CD4-positive, alpha-beta T cell treated with Interleukin-4 for 1 hour (primary cell): ENCODE measurements around the gene MISP.

Source experiments
- DNase-seq, 2 donors: peaks; one replicate each; pipeline ENCODE4 v3.0.0-alpha.2; 2020 to 2022

MISP gene

DNA sequence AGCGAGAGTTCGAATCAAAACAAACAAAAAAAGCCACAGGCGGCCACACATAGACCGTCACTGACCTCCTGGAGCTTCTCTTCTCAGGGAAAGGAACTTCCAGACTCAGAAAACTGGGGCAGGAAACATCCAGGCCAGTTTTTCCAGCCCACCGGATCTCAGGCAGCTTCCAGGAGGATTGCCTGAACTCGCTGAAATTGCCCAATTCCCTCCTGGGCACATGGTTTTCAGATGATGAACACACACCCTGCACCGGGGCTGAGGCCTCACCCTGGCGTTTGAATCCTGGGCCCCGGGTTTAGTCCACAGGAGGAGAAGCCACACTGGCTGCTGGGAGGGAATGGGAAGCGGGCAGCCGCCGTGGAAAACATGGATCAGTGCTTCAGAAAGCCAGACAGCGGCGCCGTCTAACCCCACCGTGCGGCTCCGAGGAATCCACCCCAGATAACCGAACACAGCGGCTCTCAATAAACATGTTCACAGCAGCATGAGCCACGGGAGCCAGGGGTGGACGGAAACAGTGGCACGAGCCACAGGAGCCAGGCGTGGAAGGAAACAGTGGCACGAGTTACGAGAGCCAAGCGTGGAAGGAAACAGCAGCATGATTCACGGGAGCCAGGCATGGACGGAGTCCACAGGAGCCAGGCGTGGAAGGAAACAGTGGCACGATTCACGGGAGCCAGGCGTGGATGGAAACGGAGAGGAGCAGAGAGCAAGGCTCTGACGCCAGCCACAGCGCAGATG, 28.2 kb downstream of the MISP start:
- no peak for DNase-seq

DNA sequence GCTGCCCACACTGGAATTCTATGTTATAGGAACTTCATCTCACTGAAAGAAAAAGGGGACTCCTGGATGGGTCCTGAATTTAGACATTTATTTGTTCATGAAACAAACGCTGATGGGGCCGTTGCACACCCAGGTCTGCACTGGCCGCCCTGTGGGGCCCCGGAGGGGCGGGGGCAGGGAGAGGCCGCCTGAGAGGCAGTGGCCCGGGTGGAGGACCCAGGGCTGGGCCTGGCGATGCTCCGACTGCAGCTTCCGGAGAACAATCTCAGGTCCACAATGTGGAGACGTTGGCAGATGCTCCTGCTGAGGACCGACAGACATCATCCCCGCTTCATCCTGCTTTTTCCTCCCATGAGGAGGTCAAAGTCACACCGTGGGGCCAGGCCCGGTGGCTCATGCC, 30.0 kb downstream of the MISP start:
- DNase-seq = no peak

- DNase-seq = no peak
These were observed 30.9 kb downstream of the MISP start for GRCh38 chr19:781800-782184.

DNA sequence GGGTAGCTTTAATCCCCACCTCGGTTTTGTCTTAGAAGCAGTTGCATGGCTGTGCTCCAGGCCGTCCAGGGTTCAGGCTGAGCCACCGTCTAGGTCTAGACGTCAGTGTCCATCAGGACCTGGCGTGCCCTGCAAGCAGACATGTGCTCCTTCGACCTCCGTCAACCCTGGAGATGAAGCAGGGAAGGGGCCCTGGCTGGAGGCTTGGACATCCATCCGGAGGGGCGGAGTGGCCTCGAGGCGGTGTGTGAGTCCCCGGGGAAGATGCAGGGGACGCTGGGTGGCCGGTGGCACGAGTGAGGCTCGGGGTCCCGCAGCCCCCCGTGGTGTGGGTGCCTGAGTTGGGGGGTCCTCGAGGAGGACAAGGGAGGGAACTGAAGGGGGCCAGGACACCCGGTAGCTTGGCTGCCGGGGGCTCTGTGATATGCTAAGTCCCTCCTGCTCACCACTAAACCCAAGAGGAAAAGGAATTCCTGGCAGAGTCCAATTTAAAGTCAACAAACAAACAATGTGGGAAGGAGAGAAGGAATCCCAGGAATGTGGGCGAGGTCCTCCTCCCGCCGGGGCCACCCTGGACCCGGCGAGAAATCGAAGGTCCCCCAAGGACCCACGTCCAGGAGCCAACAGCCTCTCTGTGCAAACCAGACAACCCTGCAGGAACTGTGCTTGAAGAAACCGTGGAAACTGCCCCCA, 31.4 kb downstream of the MISP start:
- no peak for DNase-seq

- DNase-seq = no peak
These were observed 32.2 kb downstream of the MISP start for GRCh38 chr19:782878-783668.

GRCh38 chr19:784541-784940, 33.6 kb downstream of the MISP start:
- DNase-seq = no peak

DNA sequence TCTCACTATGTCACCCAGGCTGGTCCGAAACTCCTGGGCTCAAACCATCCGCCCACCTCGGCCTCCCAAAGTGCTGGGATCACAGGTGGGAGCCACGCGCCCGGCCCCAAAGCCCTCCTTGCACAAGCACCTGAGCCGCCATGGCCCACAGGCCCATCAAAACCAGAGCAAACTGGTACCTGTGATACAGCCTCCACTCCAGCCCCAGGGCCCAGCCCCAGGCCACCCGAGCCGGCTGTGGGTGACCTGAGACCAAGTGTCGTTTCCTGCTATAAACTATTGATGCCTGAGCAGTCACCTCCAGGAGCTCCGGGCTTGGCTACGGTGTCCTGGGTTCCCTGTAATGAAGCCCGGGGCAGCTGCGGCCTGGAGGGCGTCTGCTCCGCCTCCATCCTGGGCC, 36.6 kb downstream of the MISP start:
- no peak for DNase-seq

DNA sequence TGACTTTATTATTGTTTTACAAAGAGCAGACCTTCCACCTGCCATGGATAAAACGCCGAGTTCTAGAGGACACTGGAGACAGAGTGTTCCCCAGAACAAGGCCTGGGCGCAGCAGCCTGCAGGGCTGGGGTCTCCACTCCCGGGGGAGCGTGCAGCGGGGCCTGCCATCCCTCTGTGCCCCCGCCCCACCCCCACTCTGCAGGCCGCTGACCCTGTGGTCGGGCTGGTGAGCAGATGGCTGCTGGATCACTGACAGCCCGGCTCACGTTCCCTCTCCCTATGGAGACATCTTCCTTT, 37.7 kb downstream of the MISP start:
- no peak for DNase-seq

DNA sequence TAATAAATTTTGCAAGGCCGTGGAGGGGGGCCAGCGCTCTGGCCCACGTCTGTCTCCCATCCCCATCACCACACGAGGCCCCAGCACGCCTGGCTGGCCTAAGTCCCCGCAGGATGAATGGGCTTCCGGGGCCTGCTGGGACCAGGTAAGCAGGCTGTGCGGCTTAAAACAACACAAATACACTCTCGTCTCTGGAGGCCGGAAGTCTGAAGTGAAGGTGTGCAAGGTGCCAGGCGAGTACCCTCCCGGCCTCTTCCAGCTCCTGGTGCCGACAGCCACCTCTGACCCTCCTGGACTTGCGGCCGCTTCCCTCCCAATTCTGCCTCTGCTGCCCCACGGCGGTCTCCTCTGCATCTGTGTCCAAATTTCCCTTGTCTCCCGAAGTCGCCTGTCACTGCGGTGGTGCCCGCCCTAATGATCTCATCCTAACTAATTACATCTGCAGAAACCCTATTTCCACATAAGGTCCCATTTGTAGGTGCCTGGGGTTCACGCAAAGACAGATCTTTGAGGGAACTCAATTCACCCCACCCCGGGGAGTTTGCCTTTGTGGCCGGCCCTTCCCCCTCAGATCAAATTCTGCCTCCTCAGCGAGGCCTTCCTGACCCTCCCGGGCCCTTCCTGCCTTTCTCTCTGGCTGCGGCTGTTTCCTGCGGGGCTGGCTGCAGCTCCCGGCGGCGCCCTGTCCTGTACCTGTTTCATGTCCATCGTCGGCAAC, 38.2 kb downstream of the MISP start:
- peak in 1 of 2 donors; percentile 28 for DNase-seq

DNA sequence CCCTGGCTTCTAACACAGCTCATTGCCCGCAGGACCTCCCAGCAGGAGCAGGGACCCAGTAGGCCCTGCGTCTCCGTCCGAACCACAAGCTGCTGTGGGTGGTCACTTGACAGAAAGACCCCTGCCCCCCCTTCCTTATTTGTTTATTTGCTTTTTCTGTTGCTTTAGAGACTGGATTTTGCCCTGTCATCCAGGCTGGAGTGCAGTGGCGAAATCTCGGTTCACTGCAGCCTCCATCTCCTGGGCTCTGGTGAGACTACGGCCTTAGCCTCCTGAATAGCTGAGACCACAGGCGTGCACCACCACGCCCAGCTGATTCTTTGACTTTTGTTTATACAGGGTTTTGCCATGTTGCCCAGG, 38.8 kb downstream of the MISP start:
- no peak for DNase-seq

DNA sequence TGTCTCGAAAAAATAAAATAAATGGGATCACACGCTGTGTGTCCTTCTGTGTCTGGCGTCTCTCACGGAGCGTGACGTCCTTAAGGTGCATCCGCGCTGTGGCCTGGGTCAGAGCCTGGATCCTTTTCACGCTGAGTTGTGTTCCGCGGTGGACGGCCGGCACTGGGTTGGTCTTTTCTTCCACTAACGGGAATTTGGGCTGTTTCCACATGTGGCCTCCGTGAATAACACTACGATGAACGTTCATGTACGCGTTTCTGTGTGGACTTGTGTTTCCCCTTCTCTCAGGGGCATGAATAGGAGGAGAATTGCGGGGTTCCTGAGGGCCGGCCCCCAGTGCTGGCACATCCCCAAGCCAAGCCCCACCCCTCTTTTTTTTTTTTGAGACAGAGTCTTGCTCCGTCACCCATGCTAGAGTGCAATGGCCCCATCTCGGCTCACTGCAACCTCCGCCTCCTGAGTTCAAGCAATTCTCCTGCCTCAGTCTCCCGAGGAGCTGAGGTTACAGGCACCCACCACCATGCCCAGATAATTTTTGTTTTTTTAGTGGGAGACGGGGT, 40.2 kb downstream of the MISP start:
- no peak for DNase-seq

- DNase-seq = no peak
These were observed 40.8 kb downstream of the MISP start for GRCh38 chr19:791567-792305.

GRCh38 chr19:792306-792885, 41.5 kb downstream of the MISP start:
- no peak for DNase-seq

- DNase-seq = no peak
These were observed 42.9 kb downstream of the MISP start for GRCh38 chr19:793806-794205.

- DNase-seq = no peak
These were observed 44.2 kb downstream of the MISP start for GRCh38 chr19:795073-795611.

DNA sequence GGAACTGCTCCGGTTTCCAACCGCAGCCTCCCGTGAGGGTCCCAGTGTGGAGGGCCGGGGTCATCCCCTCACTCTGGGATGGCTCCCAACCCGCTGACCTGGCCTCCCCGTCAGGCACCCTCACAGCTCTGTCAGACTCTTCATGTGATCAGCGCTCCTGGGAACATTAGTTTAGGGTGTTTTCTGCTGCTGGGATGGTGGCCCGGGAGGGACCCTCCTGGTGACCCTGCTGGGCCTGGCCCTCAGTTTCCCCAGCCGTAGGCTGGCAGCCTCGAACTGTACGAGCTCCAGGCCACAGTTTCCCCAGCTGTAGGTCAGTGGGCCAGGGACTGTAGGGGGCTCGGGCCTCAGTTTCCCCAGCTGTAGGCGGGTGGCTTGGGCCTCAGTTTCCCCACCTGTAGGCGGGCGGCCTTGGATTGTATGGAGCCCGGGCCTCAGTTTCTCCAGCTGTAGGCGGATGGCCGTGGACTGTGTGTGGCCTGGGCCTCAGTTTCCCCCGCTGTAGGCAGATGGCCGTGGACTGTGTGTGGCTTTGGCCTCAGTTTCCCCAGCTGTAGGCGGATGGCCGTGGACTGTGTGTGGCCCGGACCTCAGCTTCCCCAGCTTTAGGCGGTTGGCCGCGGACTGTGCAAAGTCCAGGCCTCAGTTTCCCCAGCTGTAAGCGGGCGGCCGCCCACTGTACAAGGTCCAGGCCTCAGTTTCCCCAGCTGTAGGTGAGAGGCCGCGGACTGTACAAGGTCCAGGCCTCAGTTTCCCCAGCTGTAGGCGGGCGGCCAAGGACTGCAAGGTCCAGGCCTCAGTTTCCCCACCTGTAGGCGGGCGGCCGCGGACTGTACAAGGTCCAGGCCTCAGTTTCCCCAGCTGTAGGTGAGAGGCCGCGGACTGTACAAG, 45.0 kb downstream of the MISP start:
- no peak for DNase-seq

GRCh38 chr19:796692-797527, 46.0 kb downstream of the MISP start, which contains the start of gene PTBP1:
TSS of gene PTBP1 (plus strand) at chr19:797452. CDS start at chr19:797498, 46 bp downstream.
- peak; percentile 100 for DNase-seq

GRCh38 chr19:797528-798414, 46.9 kb downstream of the MISP start:
- peak; percentile 89 to 90 for DNase-seq
